Measurements from ENCODE around the gene P2RY8.

The P2RY8 gene

DNA sequence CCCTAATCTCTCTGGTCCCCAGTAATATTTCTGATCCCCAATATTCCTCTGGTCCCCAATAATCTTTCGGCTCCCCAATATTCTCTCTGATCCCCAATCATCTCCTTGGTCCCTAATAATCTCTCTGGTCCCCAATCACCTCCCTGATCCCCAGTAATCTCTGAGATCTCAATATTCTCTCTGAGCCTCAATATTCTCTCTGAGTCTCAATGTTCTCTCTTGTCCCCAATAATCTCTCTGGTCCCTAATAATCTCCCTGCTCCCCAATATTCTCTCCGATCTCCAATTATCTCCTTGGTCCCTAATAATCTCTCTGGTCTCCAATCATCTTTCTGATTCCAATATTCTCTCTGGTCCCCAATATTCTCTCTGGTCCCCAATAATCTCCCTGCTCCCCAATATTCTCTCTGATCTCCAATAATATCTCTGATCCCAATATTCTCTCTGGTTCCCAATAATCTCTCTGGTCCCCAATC is 17.9 kb downstream of the P2RY8 start:
- no peaks in the 10 kb centered on the region for H3K9me2 ChIP-seq (replicated peaks; ENCODE audit: insufficient read depth, low read length)
- no peak overlapping the region for H3K27ac ChIP-seq (ENCODE audit: low read length)
- no peaks in the 10 kb centered on the region for H3K27me3 ChIP-seq (replicated peaks; ENCODE audit: insufficient read depth, low read length)
- H3K4me2 ChIP-seq (ENCODE audit: low read depth, low read length): no peak overlapping the region
- no peak overlapping the region for H3K9ac ChIP-seq (ENCODE audit: low read length)
- peaks cover 64% of the 10 kb centered on the region for H3K79me2 ChIP-seq (ENCODE audit: low read length)
- TF ChIP-seq EZH2phosphoT487 (IDR thresholded peaks at IDR 0.05; ENCODE audit: low read length): no peak
- TF ChIP-seq, protein P1, sequence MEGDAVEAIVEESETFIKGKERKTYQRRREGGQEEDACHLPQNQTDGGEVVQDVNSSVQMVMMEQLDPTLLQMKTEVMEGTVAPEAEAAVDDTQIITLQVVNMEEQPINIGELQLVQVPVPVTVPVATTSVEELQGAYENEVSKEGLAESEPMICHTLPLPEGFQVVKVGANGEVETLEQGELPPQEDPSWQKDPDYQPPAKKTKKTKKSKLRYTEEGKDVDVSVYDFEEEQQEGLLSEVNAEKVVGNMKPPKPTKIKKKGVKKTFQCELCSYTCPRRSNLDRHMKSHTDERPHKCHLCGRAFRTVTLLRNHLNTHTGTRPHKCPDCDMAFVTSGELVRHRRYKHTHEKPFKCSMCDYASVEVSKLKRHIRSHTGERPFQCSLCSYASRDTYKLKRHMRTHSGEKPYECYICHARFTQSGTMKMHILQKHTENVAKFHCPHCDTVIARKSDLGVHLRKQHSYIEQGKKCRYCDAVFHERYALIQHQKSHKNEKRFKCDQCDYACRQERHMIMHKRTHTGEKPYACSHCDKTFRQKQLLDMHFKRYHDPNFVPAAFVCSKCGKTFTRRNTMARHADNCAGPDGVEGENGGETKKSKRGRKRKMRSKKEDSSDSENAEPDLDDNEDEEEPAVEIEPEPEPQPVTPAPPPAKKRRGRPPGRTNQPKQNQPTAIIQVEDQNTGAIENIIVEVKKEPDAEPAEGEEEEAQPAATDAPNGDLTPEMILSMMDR (IDR thresholded peaks at IDR 0.05; ENCODE audit: low read length): no peak
- no peak for TF ChIP-seq EZH2 (optimal IDR thresholded peaks at IDR 0.05; ENCODE audit: low read depth, low read length)
- no peaks in the 10 kb centered on the region for H3K9me3 ChIP-seq (replicated peaks; ENCODE audit: insufficient read depth, low read length)
- DNase-seq: no peak
- no peak overlapping the region for H2AFZ ChIP-seq (ENCODE audit: low read length)
- H3K36me3 ChIP-seq (replicated peaks; ENCODE audit: insufficient read depth, low read length): no peaks in the 10 kb centered on the region
- H3K4me1 ChIP-seq (ENCODE audit: low read length): peaks cover 13% of the 10 kb centered on the region
- H3F3A ChIP-seq (ENCODE audit: insufficient read depth, low read length): peaks cover 13% of the 10 kb centered on the region; the same call in 1 of the 2 replicates
- H4K20me1 ChIP-seq (ENCODE audit: insufficient read depth, low read length): no peaks in the 10 kb centered on the region
- no peak overlapping the region for H3K4me3 ChIP-seq (ENCODE audit: low read length)

DNA sequence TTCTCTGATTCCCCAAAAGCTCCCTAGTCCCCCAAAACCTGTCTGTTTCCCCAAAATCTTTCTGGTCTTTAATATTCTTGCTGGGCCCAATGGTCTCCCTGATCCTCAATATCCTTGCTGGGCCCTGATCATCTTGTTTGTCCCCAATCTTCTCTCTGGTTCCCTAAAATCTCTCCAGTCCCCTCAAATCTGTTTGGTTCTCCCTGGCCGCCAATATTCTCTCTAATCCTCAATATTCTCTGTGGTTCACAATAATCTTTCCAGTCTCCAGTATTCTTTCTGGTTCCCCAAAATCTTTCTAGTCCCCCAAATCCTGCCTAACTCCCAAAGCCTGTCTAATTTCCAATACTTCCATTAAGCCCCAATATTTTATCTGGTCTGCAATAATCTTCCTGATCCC is 18.5 kb downstream of the P2RY8 start:
- Histone ChIP-seq H2AFZ (ENCODE audit: low read length) (no peak overlapping the region), H3K9me2 (replicated peaks; ENCODE audit: insufficient read depth, low read length) (no peaks in the 10 kb centered on the region), H3K4me3 (ENCODE audit: low read length) (no peak overlapping the region), H3K79me2 (ENCODE audit: low read length) (peaks cover 64% of the 10 kb centered on the region), H4K20me1 (ENCODE audit: insufficient read depth, low read length) (no peaks in the 10 kb centered on the region), H3K27me3 (replicated peaks; ENCODE audit: insufficient read depth, low read length) (no peaks in the 10 kb centered on the region), H3K9ac (ENCODE audit: low read length) (no peak overlapping the region), H3K4me2 (ENCODE audit: low read depth, low read length) (no peak overlapping the region), H3K36me3 (replicated peaks; ENCODE audit: insufficient read depth, low read length) (no peaks in the 10 kb centered on the region), H3F3A (ENCODE audit: insufficient read depth, low read length) (peaks cover 13% of the 10 kb centered on the region; the same call in 1 of the 2 replicates), H3K4me1 (ENCODE audit: low read length) (peaks cover 13% of the 10 kb centered on the region), H3K9me3 (replicated peaks; ENCODE audit: insufficient read depth, low read length) (no peaks in the 10 kb centered on the region), H3K27ac (ENCODE audit: low read length) (no peak overlapping the region)
- no peak for DNase-seq
- TF ChIP-seq EZH2phosphoT487 (IDR thresholded peaks at IDR 0.05; ENCODE audit: low read length) (no peak), EZH2 (optimal IDR thresholded peaks at IDR 0.05; ENCODE audit: low read depth, low read length) (no peak)
- TF ChIP-seq, protein P1 (IDR thresholded peaks at IDR 0.05; ENCODE audit: low read length): no peak

DNA sequence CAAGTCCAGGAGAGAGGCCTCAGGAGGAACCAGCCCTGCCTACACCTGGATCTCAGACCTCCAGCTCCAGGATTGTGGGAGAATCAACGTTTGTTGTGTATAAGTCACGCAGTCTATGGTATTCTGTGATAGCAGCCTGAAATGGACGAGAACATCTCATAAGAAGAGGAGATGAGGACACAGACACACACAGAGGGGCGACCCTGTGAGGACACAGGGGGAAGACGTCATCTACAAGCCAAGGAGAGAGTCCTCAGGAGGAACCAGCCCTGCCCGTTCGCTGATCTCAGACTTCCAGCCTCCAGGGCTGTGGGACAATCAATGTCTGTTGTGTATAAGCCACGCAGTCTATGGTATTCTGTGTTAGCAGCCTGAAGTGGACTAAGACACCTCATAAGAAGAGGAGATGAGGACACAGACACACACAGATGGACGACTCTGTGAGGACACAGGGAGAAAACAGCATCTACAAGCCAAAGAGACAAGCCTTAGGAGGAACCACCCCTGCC is 20.3 kb downstream of the P2RY8 start:
- no peak overlapping the region for H3K9ac ChIP-seq (ENCODE audit: low read length)
- TF ChIP-seq, protein P1 (IDR thresholded peaks at IDR 0.05; ENCODE audit: low read length): no peak
- TF ChIP-seq EZH2phosphoT487 (IDR thresholded peaks at IDR 0.05; ENCODE audit: low read length) (no peak), EZH2 (optimal IDR thresholded peaks at IDR 0.05; ENCODE audit: low read depth, low read length) (no peak)
- no peaks in the 10 kb centered on the region for H3K9me3 ChIP-seq (replicated peaks; ENCODE audit: insufficient read depth, low read length)
- H3K79me2 ChIP-seq (ENCODE audit: low read length): peaks cover 69% of the 10 kb centered on the region
- no peak overlapping the region for H2AFZ ChIP-seq (ENCODE audit: low read length)
- H3F3A ChIP-seq (ENCODE audit: insufficient read depth, low read length): 0 out of 2 replicates have a peak, but pooled peaks cover 2% of the 10 kb centered on the region
- DNase-seq: no peak
- no peaks in the 10 kb centered on the region for H3K27me3 ChIP-seq (replicated peaks; ENCODE audit: insufficient read depth, low read length)
- H3K9me2 ChIP-seq (replicated peaks; ENCODE audit: insufficient read depth, low read length): no peaks in the 10 kb centered on the region
- no peak overlapping the region for H3K4me2 ChIP-seq (ENCODE audit: low read depth, low read length)
- peaks cover 10% of the 10 kb centered on the region for H3K4me1 ChIP-seq (ENCODE audit: low read length)
- no peaks in the 10 kb centered on the region for H4K20me1 ChIP-seq (ENCODE audit: insufficient read depth, low read length)
- H3K27ac ChIP-seq (ENCODE audit: low read length): no peak overlapping the region
- H3K4me3 ChIP-seq (ENCODE audit: low read length): no peak overlapping the region
- H3K36me3 ChIP-seq (replicated peaks; ENCODE audit: insufficient read depth, low read length): no peaks in the 10 kb centered on the region

Measured in MM.1S (cell line).